ENCODE results near the gene OLAH.

The OLAH gene

DNA sequence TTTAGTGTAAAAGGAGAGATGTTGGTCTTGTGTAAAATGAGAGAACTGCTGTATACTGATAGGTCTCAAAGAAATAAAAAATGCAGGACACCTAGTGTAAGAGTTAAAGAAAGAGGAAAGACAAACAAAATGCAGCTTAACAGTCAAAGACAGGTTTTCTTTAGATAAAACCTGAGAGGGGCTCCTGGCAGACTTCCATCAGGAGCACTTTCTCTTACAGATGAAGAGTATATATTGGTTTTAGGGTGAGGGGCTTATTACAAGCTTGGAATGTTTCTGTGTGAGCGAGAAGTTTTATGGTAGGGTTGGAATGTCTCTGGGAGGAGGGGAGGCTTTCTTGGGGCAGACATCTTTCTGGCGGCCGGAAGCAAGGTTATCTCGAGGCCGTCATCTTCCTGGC, 28.6 kb downstream of the OLAH start:
- DNase-seq: no peak

DNA sequence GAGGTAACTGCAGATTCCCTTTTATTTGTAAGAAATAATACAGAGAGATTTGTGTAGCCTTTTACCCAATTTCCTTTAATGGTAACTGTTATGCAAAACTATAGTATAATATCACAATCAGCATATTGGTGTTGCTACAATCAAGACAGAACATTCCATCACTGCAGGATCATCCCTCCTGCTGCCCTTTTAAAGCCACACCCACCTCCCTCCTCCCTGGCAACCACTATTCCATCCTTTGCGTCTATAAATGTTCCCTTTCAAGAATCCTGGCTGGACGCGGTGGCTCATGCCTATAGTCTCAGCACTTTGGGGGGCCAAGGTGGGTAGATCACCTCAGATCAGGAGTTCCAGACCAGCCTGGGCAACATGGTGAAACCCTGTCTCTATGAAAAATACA, 31.7 kb downstream of the OLAH start:
- DNase-seq: no peak

DNA sequence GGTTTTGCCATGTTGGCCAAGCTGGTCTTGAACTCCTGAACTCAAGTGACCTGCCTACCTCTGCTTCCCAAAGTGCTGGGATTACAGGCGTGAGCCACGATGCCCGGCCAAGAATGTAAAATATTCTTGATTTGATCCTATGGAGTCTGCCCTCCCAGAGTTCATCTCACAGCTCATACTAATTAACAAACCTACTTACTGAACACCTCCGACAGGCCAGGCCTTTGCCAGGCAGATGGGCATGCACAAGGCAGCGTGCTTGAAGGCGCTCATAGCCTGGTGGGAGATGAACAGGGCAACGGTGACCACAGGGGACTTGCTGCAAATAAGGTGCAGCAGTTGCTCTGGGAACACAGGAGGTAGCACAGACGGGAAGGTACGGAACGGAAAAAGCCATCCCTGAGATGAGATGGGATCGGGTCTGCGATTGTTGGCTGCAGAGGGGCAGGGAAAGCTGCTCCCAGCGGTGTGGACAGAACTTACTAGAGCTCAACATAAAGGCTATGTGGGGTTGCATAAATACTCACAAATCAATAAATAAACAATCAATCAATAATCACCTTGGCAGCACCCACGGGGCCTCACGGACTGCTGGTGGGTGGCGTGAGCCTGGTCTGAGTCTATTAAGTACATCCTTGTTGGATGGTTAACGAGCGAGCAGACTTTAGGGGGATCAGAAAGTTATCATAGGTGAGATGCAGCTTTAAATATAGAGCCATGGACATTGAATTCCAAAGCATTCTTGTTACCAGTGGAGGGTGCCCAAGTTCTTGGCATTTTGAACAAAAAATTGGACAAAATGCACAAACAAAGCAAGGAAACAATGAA, 40.1 kb downstream of the OLAH start:
- no peak for DNase-seq

DNA sequence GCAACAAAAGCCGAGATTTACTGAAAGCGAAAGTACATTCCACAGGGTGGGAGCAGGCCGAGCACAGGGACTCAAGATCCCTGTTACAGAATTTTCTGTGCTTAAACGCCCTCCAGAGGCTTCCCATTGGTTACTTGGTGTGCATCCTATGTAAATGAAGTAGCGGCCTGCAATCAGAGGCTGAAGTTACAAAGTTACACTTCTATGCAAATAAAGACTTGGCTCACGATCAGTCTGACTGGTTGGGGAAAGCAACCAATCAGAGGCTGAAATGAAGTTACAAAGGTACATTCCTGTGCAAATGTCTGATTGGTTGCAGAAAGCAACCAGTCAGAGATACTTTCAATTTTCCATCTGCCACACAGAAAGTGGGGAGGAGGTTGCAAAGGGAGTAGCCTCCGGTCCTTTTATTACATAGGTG, 40.8 kb downstream of the OLAH start:
- no peak for DNase-seq

DNA sequence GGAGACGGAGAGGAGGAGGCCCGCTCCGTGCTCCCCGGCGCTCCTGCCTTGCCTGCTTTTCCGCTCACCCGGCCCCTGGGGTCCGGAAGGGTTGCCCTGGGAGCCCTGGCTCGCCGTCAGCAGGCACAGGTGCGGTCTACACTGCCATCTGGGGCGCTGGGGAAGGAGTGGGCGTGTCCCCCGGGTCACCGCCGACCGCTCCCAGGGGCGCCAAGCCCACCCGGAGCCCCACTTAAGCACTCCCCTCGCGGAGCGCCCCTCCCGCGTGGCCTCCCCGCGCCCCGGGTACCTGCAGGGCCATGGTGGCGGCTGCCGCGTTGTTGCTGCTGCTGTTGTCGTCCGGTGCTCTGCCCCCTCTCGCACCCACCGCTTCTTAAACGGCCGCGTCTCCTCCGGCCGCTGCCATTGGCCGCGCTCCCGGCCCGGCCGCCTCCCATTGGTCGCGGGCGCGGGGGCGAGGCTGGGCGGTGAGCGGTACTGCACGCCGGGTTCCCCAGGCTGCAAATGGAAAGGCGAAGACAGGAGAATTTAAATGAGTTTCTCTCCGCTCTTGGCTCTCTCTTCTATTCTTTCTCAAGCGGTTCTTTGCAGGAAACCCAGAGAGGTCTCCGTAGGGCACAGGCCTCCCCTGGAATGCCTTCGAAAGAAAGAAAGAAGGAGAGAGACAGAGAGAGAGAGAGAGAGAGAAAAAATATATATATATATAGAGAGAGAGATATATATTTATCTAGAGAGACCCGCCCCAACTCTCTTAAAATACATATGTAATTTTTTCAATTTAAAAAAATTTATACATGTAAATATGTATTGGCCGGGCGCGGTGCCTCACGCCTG, 44.9 kb downstream of the OLAH start, which contains the start of gene ACBD7:
Gene ACBD7 (minus strand): TSS at position 349 of the 834 bp plus-strand sequence. CDS start 48 bp downstream, at position 301.
- peak; percentile 37 to 78 for DNase-seq

DNA sequence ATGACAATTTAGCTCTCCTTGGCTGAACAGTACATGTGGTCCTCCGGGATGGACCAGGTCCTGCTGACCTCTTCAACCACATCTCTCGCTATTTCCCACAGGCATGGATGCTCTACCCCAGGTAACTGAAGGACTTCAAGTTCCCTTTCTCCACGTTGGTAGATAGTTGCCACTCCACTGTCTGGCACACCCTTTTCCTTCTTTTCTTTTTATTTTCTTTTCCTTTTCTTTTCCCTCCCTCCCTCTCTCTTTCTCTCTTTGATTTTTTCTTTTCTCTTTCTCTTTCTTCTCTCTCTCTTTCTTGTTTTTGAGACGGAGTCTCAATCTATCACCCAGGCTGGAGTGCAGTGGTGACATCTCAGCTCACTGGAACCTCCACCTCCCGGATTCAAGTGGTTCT, 47.7 kb downstream of the OLAH start:
- DNase-seq: no peak

DNA sequence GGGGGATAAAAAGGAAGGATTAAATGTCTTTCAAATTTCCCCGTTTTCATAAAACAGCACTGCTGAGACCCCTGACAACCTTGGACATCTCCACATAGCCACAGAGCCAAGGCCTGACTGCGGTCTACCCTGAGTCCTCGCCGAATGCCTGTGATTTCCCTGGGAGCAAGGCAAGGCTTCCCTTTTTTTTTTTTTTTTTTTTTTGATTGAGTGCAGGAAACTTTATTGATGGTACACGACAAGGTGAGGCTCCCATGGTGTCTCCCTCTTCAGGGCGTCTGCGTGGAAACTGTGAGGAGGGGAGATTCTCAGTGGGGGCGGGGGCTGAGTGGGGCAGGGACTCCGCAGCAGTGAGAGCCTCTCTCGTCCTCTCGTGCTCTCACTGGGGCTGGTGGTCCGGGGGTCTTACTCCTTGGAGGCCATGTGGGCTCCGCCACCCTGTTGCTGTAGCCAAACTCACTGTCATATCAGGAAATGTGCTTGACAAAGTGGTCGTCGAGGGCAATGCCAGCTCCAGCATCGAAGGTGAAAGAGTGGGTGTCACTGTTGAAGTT, 49.2 kb downstream of the OLAH start:
- DNase-seq: no peak

DNA sequence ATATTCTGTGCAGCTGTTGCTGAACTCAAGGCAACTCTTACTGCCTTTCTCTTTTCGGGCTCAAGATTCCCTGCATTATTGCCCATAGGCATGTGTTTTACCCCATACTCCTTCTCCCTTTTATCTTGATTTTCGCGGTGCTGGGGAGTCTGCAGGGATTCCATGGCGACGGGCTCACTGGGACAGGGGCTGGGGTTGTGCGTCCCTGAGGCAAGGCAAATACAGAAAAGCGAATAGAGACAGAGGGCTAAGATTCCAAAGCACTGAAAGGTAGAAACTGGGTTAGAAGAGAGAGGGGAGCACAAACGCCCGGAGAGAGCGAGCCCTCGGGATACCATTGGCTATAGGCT, 52.9 kb downstream of the OLAH start:
- no peak for DNase-seq

DNA sequence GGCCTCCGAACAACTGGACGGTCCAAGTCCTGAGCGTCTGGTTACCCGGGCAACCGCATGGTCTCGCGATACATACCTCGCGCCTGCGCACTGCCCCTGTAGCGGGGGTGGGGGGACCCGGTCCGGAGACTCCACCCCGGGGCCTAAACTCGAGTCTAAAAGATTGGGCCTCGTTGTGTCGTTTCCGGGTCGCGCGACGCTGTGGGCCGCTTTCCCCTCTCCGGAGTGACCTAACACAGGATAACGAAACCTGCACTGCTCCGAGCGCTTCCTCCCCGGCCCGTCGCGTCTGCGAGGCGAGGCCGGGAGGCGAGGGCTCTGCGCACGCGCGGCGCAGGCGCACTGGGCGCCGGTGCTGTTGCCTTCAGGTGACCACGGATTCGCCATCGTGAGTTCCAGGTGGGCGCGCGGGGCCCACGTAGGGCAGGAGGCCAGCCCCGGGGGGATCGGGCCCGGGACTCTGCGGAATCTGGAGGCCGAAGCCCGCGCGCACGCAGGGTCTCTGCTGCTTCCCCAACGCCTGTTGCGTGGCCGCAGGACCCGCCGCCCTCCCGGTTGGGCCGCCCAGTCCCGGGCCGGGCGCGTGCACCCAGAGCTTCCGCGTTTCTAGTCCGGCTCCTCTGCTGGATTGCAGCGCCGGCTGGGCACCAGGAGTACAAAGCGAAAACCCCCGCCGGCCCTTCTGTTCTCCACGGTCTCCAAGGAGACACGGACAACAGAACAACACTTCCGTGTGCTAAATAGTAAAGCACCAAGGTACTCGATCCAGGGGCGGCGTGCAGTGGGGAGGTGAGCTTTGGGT, 53.5 kb downstream of the OLAH start, which contains the start of gene RPP38:
Gene RPP38 (plus strand): TSS at position 345 of the 802 bp plus-strand sequence. CDS start 5,960 bp downstream, outside the sequence.
- peak; percentile 85 to 93 for DNase-seq

DNA sequence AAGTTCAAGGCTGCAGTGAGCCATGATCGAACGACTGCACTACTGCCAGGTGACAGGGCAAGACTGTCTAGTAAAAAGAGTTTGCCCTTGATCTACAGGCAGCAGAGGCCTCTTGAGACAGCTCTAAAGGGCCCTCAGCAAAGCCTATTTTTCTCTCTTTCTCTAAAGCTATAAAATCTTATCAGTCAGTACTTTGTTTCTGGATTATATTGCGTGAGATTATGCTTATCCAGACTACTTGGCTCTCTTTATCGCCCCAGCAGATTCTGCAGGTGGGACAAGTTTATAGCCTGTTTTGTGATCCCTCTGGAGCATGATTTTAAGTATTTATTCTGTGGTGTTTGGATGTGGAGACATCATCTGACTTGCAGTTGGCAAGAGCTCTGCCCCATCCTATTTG, 56.1 kb downstream of the OLAH start:
- no peak for DNase-seq

DNA sequence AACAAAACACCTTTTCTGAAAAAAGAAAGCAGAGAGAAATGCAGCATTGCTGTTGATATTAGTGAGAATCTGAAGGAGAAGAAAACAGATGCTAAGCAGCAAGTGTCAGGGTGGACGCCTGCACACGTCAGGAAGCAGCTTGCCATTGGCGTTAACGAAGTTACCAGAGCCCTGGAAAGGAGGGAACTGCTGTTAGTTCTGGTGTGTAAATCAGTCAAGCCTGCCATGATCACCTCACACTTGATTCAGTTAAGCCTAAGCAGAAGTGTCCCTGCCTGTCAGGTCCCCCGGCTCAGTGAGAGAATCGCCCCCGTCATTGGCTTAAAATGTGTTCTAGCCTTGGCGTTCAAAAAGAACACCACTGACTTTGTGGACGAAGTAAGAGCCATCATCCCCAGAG, 59.8 kb downstream of the OLAH start:
- no peak for DNase-seq

DNA sequence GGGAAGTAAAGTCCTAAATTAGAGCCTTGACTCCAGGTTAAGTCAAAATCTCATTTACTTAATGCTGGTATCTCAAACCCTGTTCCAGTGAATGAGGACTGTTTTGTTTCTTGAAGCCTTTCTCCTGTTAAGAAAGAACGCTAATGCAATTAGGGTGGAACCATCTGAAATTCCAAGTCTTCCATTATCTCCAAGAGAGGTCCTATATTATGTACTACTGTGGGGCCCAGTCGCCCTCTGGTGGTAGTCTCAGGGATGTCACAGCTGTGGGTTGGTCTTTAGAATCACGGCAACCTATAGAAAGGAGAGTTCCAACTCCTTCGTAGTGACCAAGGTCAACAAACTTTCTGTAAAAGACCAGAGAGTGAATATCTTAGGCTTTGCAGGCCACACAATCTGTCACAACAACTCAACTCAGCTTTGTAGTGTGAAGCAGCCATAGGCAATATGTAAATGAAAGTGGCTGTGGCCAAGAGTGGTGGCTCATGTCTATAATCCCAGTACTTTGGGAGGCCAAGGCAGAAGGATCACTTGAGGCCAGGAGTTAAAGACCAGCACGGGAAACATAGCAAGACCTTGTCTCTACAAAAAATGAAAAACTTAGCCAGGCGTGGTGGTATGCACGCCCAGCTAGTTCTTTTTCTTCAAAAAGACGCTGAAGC, 62.7 kb downstream of the OLAH start:
- DNase-seq: peak; percentile 32 to 51

DNA sequence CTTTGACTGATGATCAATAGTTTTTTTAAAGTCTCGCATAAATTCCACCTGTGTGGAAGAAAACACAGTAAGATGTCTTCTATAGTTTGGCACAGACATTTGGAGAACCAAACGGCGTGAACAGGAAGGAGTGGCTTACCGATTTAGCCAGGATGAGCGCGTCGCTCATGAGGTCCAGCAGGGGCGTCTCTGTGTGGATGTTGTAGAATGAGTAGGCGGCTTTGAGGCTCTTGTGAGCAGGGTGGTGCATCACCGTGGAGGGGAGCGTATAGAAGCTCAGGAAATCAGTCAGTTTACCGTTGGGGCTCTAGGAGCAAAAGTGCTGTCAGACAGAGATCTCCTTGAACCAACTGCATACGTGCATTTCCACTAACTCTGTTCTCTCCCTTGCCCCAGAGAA, 68.9 kb downstream of the OLAH start:
- DNase-seq: no peak

DNA sequence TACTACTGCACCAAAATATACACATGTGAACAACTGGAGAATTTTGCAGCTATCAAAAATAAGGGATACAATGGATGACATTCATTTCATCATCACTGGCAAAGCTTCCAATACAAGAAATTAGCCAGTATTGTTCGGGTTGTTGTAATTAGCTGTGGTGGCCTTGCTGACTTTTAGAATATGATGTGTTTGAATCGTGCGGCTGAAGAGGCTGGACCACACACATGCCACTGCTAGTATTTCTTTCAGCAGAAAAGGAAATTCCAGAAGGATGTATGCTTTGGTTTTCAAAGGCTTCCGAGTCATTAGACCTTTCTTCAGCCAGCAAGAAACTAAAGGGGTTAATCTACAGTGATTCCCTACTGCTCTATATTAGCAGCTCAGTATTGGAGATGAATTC, 70.0 kb downstream of the OLAH start:
- DNase-seq: no peak

DNA sequence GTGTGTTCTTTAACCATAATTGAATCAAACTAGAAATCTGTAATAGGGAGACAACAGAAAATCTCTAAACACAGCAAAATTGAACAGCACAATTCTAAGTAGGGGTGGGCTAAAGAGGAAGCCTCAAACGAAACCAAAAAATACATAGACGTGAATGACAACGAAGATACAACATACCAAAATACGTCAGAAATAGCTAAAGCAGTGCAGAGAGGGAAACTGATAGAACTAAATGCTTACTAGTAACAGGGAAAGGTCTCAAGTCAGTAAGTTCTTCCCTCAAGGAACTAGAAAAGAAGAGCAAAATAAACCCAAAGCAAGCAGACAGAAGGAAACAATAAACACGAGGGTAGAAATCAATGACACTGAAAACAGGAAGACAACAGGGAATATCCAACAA, 72.5 kb downstream of the OLAH start:
- no peak for DNase-seq

DNA sequence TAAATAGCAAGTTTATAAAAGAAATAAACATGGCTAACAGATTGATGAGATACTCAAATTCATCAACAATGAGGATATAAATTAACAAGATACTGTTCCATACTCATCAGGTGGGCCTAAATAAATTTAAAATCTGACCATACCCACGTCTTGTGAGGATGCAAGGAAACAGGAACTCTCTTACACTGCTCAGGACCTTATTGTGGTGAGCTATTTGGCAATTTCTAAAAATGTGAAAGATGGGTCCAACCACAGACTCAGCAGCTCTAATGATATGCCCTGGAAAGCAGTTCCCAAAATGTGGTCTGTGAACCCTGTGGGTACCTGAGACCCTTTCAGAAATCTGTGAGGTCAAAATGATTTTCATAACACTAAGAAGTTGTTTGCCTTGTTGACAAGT, 74.9 kb downstream of the OLAH start:
- no peak for DNase-seq

DNA sequence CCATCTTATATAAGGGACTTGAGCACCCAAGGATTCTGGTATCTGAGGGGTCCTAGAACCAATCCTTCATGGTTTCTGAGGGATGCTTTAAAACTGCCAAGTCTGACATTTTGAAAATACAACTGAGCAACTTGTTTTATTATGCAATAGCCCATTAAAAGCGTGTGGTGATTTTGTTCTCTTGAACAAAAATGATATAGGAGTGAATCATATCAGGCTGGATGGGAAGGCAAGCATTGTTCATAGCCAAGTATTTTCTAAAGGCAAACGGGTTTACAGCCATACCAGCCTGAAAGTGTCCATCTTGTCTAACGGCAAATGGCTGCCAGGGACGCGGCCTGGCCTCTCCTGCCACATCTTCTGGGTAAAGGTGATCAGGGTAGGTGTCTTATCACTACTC, 76.8 kb downstream of the OLAH start:
- DNase-seq: no peak

DNA sequence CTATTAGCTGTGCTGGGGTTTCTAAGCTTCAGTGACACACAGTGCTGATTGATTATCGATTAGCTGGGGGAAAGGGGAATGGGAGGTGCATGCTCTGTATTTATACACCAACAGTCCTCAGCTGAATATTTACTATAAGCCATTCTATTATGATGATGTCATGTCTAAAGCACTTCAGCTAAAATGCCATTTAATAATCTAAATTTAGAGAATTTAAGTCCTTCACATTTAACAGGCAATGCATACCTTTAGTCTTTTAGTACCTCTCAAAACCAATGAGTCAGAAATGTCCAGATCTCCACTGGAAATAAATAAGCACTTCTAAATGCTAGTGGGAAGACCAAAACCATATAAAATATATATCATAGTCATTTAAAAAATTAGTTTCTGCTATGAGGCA, 78.0 kb downstream of the OLAH start:
- DNase-seq: no peak

DNA sequence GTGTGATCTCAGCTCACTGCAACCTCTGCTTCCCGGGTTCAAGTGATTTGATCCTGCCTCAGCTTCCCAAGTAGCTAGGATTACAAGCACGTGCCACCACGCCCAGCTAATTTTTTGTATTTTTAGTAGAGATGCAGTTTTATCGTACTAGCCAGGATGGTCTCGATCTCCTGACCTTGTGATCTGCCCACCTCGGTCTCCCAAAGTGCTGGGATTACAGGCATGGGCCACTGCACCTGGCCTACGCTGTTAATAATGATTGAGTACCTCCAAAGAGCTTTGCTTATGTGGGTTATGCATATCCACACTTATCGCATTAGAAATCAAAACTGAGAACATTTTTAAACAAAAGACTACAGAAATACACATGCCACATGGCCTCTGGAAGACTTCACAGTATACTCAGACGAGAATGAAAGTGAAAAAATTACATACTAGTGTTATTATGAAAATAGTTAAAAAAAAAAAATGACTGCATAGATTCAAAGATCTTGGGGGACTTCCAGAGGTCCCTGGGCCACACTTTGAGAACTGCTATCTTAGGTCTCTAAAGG, 78.8 kb downstream of the OLAH start:
- no peak for DNase-seq

All from SW 1271 (cell line).